NCI-H1417 treated with DMSO at 0.1 percent for 48 hours (cell line): ENCODE results near the gene EXOSC7.
"Not testable (repeated sequence)": the region's sequence is repeated elsewhere in the genome, so short reads cannot be mapped to it uniquely, and the experiment has no call there.

ENCODE experiments used
- DNase-seq: peaks from one replicate; lab custom pipeline; 2025; lab: John Stamatoyannopoulos, UW

Gene EXOSC7

GRCh38 chr3:45023675-45024074, 47.6 kb downstream of the EXOSC7 start:
- no peak for DNase-seq

- DNase-seq, result no peak
Observed at GRCh38 chr3:45024542-45025255, 48.7 kb downstream of the EXOSC7 start.

DNA sequence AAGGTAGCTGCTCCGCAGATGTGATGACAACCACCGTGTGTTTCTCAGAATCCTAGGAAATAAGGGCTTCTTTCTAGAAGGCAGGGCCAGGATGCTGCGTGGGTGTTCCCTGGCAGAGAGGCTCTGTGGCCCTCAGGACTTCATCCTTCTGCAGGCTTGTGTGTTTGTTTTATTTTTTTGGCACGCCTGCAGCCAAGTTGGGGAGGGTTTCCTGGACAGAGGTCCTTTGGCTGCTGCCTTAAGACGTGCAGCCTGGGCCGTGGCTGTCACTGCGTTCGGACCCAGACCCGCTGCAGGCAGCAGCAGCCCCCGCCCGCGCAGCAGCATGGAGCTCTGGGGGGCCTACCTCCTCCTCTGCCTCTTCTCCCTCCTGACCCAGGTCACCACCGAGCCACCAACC, 50.0 kb downstream of the EXOSC7 start, which contains the start of gene CLEC3B:
Gene CLEC3B, plus strand, starts transcription at position 266 of the 400 bp plus-strand sequence. Its CDS starts 60 bp downstream, at position 326.
- DNase-seq, result no peak

GRCh38 chr3:45026957-45027356, 50.9 kb downstream of the EXOSC7 start:
- no peak for DNase-seq

DNA sequence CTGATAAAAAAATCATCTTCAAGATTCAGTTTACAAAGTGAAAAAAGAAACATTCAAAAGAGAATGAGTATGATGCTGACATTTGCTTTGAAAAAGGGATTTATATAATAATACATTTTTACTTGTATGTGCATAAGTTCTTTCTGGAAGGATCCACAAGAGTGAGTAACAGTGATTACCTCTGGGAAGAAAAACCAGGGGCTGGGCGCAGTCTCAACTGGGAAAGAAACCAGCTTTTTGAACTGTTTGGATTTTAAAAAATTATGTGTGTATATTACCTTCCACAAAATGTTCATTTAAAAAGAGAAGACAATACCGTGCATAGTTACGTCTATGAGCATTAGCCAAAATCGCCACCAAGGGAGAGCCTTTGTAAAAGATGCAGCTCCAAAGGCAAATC, 51.4 kb downstream of the EXOSC7 start:
- no peak for DNase-seq

GRCh38 chr3:45029216-45029615, 53.2 kb downstream of the EXOSC7 start:
- no peak for DNase-seq

DNA sequence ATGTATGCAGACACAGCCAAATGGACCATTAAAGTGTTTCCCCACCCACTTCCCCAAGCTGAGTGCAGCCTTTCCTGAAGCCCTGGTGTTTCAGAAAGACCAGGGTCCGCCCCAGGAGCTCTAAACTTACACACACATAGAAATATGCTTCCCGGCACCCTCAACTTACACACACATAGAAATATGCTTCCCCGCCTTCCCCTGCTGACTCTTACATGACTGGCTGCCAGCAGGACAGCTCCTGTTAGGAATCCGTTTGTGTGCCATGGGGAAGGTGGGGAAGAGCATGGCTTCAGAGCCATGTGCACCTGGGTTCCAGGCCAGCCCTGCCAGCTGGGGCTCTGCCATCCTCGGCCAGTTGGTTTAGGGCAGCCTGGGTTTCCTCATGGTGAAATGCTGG, 53.6 kb downstream of the EXOSC7 start:
- DNase-seq, result no peak

DNA sequence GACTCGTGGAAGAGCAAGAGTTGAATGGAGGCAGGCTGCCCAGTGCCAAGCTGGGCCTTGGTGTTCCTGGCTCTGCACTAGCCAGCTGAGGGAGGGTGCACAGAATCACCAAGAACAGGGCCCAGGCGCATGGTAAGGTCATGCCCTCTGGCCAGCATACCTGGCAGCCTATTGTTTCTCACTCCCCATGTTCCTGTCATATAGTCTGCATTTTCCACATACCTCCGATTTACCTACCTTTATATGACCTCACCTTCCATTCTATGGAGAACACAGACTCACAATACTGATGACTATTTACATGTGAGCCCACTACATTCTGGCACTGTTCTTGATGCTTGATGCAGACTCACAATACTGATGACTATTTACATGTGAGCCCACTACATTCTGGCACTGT, 55.5 kb downstream of the EXOSC7 start:
- no peak for DNase-seq

DNA sequence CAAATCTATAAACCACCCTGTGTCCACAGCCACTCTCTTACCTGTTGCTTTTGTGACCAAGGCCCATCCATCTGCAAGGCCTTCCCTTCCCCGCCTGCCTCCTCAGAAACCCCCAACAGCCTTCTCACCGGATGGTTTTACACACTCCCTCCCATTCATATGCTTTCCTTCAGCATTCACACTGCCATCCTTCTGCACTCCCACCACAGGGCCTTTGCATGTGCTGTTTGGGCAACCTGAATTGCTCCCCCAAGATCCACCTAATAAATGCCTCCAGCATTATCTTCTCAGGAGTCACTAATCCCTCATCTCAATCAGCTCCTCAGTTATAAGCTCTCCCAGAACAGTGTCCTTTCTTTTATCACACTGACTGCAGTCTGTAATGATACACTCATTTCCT, 56.1 kb downstream of the EXOSC7 start:
- DNase-seq, result no peak

DNA sequence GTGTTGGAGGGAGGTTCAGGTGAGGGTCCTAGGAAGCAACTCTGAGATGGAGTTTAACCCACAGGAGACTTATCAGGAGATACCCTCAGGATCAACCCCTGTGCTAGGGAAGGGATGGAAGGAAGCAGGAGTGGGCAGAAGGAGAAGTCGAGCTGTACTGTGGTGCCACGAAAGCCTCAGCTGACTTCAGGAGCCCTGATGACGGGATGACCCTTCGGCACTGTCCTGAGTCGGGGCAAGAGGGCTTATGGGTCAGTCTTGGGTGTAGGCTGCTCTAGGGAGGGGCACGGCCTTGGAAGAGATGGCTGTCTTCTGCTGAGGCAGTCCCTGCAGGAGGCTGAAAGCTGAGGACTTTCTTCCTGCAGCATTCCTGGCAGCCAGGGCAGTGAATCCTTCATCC, 57.7 kb downstream of the EXOSC7 start:
- DNase-seq, result no peak

DNA sequence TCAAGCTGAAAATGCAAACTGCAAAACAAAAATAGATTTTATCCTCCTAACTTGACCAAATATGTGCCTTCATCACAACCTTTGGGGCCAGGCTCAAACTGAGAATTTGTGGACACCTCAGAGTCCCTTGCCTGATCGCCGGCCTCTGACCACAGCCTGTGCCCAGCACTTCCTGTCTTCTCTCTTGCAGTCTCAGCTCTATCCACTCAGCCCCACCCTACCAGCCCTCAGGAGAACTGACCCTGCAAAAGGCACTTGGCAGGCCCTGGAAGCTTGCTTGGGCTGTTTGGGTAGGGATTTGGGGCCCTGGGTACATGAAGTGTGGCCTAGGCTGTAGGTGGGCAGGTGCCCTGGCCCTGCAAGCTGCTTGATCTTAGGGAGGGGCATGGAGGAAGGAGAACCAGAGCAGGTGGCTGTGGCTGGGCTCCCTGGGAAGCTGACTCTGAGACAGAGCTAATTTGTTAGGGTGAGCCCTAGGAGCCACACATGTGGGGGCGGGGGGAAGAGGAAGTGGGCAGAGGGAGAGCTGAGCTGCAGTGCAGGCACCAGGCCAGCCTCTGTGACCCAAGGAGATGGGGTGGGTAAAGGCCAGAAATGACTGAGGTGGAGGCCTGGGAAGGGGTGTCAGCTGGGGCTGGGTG, 58.7 kb downstream of the EXOSC7 start:
- DNase-seq, result no peak

DNA sequence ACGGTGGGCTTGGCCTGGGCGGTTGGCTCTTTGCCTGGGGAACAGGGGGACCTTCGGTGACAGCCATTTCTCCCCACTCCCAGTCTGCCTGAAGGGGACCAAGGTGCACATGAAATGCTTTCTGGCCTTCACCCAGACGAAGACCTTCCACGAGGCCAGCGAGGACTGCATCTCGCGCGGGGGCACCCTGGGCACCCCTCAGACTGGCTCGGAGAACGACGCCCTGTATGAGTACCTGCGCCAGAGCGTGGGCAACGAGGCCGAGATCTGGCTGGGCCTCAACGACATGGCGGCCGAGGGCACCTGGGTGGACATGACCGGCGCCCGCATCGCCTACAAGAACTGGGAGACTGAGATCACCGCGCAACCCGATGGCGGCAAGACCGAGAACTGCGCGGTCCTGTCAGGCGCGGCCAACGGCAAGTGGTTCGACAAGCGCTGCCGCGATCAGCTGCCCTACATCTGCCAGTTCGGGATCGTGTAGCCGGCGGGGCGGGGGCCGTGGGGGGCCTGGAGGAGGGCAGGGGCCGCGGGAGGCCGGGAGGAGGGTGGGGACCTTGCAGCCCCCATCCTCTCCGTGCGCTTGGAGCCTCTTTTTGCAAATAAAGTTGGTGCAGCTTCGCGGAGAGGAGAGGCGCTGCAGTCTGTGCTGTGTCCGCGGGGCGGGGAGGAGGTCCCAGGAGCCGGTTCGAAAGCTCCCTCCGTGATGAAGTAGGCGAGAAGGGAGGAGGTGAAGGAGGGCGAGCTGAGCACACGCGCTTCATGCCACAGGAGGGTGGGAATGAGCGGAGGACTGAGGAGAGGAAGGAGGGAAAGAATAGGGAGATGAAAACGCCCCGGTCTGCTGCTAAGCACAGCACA, 59.6 kb downstream of the EXOSC7 start:
- DNase-seq, result no peak

GRCh38 chr3:45037720-45038455, 61.8 kb downstream of the EXOSC7 start:
- peak; percentile 72 for DNase-seq

DNA sequence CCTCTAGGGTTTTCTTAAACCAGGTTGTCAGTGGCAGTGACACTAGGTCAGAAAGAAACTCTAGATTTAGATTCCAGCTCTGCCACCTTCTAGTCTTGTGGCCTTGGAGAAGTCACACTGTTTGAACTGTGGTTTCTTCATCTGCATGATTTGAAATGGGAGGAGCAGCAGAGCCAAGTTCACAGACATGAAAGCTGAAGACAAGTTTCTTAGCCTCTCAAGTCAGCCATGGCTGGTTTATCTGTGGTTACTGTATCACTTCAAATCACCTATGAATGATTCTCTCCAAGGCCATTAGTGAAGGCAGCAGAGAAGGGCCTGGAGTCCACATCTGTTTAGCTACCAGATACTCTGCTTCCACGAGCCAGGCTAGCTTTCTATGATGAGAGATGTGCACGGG, 65.6 kb downstream of the EXOSC7 start:
- no peak for DNase-seq

DNA sequence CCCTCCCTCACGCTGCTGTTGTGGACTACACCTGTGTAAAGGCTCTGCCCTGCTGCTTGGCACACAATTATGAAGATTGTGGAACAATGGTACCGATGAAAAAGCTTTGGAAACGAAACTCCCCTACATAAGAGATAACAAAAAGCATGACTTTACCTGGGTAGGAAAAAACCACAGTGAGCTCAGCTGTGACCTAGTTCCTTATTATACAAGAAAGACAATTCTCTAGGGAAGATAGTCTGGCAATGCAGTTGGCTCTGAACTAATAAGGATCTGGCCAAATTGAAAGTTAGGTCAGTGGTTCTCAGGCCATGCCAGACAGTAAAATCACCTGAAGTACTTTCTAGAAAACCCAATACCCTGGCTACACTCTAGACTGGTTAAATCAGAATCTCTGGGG, 66.1 kb downstream of the EXOSC7 start:
- no peak for DNase-seq

DNA sequence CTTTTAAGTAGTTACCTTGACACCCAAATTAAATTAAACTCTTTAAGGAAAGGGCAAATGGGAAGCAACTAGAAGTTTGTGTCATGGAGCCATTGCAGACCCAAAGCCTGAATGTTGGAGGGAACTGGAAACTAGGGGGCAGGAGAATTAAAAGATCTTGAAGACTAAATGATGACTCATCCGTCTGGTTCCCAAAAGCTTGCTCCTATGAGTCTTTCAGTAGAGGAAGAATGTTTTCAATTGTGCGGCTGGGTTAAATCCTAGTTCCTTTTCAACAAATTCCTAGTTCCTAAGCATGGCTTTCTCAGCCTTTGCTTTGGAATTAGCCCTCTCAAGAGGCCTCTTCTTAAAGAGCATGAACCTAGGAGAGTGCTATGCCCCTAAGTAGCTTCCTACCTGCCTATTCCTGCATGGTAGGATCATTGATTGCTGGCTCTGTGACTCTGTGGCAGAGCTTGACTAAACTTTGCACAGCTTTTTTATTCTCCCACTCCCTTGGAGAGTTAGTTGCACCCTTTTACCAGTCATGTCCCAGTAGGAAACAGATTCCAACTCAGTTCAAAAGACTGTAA, 67.8 kb downstream of the EXOSC7 start:
- DNase-seq, result no peak

DNA sequence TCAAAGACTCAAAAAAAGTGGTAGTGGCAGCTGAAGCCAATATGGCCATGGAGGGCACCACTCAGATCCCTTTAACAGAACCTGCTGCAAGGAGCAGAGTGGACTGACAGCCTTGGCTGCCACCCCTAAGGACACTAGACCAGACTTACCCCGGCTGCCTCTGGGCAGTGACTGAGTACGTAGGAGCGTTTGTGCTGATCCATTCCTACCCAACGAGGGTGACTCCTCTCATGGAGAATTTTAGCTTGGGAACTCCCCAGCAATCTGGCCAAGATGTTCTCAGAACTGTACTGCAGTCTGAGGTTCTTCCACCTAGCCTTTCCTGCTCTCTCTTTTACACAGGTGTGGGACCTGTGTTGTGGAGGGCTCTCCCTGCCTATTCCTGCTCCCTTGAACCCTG, 72.2 kb downstream of the EXOSC7 start:
- DNase-seq, result no peak

DNA sequence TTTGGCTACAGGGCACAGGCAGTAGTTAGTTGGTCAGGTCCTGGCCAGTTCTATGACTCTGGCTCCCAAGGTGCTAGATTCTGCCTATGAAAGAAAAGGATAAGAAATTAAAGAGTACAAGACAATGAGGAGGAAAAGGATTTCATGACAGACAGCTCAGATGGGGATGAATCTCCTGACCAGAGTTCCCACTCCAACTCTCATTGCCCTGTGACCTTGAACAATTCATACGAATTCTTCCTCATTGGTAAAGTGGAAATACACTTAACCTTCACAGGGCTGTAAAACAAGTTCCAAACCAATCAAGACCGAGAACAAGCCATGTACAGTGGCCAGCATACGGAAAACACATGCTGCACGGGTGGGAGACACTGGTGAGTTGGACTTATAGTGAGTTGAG, 73.8 kb downstream of the EXOSC7 start:
- DNase-seq, result no peak

DNA sequence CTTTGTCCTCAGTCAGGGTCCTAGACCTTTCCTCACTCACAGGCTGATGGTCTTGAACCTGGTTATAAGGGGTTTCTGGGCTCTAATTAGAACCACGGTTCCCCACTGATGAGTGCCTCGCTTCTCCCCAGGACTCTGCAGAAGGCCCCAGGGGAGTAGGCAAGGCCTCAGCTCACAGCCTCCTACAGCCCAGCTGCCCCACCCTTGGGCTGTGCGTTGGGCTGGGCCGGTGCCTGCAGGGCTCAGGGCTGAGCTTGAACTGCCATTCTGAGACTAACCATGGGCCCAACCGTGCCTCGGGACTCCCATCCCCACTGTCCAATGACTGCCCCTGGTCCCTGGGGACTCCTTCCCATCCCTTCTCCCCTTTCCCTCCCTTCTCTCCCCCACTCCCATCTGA, 75.6 kb downstream of the EXOSC7 start:
- no peak for DNase-seq

DNA sequence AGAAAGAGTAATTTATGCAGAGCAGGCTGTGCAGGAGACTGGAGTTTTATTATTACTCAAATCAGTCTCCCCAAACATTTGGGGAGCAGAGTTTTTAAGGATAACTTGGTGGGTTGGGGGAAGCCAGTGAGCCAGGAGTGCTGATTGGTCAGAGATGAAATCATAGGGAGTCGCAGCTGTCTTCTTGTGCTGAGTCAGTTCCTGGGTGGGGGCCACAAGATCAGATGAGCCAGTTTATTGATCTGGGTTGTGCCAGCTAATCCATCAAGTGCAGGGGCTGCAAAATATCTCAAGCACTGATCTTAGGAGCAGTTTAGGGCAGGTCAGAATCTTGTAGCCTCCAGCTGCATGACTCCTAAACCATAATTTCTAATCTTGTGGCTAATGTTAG, 77.8 kb downstream of the EXOSC7 start:
- DNase-seq, result not testable (repeated sequence)

- no peak for DNase-seq
Observed at GRCh38 chr3:45054196-45054857, 78.3 kb downstream of the EXOSC7 start.
